ENCODE data around the gene MRPL38. TPM values are rescaled to one million over a fixed set of nuclear protein-coding genes. Genes with fewer than 3 reads are reported as not detected.
"Not testable (repeated sequence)": the region's sequence is repeated elsewhere in the genome, so short reads cannot be mapped to it uniquely, and the experiment has no call there.

The MRPL38 gene
- polyA plus RNA-seq, 4 donors = 56.9 to 93.5 (median 65.1) TPM

GRCh38 chr17:75873587-75874322, 30.9 kb downstream of the MRPL38 start:
- Histone ChIP-seq H3K36me3 (ENCODE audit: control insufficient read depth in 3 of 3, insufficient read depth in 2 of 3, low read depth in 1 of 3, low read length in 3 of 3) (peaks cover 0 to 28% (median 0%) of the 10 kb centered on the region in 3 donors), H3K4me1 (ENCODE audit: control insufficient read depth in 3 of 3, insufficient read depth in 2 of 3, low read depth in 1 of 3, low read length in 2 of 3) (peaks cover 0 to 38% (median 6%) of the 10 kb centered on the region in 3 donors), H3K4me3 (ENCODE audit: low read depth in 1 of 3, low read length in 3 of 3) (no peak overlapping the region), H3K9me3 (ENCODE audit: control insufficient read depth in 2 of 2, insufficient read depth in 1 of 2, low read depth in 1 of 2, low read length in 1 of 2) (no peaks in the 10 kb centered on the region), H3K27ac (ENCODE audit: low read depth in 1 of 3, low read length in 2 of 3) (peak overlapping the region in 1 of 3 donors; percentile 85), H3K27me3 (ENCODE audit: control insufficient read depth in 3 of 3, insufficient read depth in 3 of 3, low read length in 3 of 3) (peaks cover 0 to 2% (median 0%) of the 10 kb centered on the region in 3 donors)
- FAIRE-seq (no peak), DNase-seq (no peak)
- 65 to 80% (median 80%) methylated on average over 11 of the region's 11 CpGs for WGBS, 3 donors

DNA sequence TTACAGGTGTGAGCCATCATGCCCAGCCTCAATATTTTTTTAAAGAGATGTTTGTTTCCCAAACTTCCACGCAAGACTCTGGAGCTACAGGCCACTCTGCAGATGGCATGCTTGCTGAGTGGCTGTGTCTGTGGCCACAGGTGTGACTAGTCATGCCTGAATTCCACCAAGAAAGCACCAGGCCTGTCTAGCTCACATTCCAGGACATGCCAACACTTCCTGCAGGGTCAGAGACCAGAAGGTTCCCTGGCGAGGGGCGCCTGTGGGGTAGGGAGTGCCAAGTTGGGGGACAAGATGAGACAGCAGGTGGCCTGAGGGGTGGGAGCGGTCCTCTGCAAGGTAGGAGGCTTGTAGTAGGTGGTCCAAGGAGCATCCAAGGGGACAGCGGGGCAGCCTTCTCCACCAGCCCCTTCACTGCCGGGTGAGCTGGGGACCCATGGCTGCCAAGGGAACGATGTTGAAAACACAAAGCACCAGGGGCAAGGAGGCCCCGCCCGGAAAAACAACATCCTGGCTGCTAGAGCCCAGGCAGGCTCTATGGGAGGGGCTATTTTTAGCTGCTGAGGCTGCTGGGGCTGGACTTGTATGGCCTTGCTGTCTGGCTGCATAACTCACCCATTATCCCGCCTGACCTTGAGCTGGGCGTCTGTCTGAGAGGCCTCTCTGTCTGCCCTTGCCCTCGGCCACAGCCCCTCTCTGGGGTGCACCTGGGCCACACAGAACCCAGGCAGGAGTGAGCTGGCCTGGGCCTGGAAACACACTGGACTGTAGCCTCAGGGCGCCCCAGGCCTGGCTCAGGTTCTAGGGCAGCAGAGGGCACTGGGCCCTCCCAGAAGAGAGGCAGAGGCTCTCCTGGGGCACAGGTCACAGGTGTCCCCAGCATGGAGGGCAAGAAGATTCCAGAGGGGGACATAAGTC, 32.0 kb downstream of the MRPL38 start:
- H3K27me3 ChIP-seq (ENCODE audit: control insufficient read depth in 3 of 3, insufficient read depth in 3 of 3, low read length in 3 of 3) = no peaks in the 10 kb centered on the region
- no peaks in the 10 kb centered on the region for H3K9me3 ChIP-seq (ENCODE audit: control insufficient read depth in 2 of 2, insufficient read depth in 1 of 2, low read depth in 1 of 2, low read length in 1 of 2)
- FAIRE-seq (no peak), DNase-seq (peak; percentile 61 to 62)
- peak overlapping the region; percentile 9 to 85 (median 67) for H3K27ac ChIP-seq (ENCODE audit: low read depth in 1 of 3, low read length in 2 of 3)
- 43 to 54% (median 44%) methylated on average over 13 of the region's 13 CpGs for WGBS, 3 donors
- H3K4me1 ChIP-seq (ENCODE audit: control insufficient read depth in 3 of 3, insufficient read depth in 2 of 3, low read depth in 1 of 3, low read length in 2 of 3) = peaks cover 0 to 38% (median 6%) of the 10 kb centered on the region in 3 donors
- H3K36me3 ChIP-seq (ENCODE audit: control insufficient read depth in 3 of 3, insufficient read depth in 2 of 3, low read depth in 1 of 3, low read length in 3 of 3) = peaks cover 0 to 28% (median 0%) of the 10 kb centered on the region in 3 donors
- no peak overlapping the region for H3K4me3 ChIP-seq (ENCODE audit: low read depth in 1 of 3, low read length in 3 of 3)

- WGBS, 3 donors = 68 to 75% (median 75%) methylated on average over 10 of the region's 10 CpGs
- FAIRE-seq; H3K9me3 ChIP-seq (ENCODE audit: control insufficient read depth in 2 of 2, insufficient read depth in 1 of 2, low read depth in 1 of 2, low read length in 1 of 2); DNase-seq; H3K4me3 ChIP-seq (ENCODE audit: low read depth in 1 of 3, low read length in 3 of 3); H3K27me3 ChIP-seq (ENCODE audit: control insufficient read depth in 3 of 3, insufficient read depth in 3 of 3, low read length in 3 of 3): not testable (repeated sequence)
- Histone ChIP-seq H3K36me3 (ENCODE audit: control insufficient read depth in 3 of 3, insufficient read depth in 2 of 3, low read depth in 1 of 3, low read length in 3 of 3) (peaks cover 0 to 14% (median 0%) of the 10 kb centered on the region in 3 donors), H3K4me1 (ENCODE audit: control insufficient read depth in 3 of 3, insufficient read depth in 2 of 3, low read depth in 1 of 3, low read length in 2 of 3) (peaks cover 0 to 15% (median 6%) of the 10 kb centered on the region in 3 donors), H3K27ac (ENCODE audit: low read depth in 1 of 3, low read length in 2 of 3) (peak overlapping the region in 1 of 3 donors; percentile 88)
These were observed 34.5 kb downstream of the MRPL38 start for GRCh38 chr17:75870228-75870627.

DNA sequence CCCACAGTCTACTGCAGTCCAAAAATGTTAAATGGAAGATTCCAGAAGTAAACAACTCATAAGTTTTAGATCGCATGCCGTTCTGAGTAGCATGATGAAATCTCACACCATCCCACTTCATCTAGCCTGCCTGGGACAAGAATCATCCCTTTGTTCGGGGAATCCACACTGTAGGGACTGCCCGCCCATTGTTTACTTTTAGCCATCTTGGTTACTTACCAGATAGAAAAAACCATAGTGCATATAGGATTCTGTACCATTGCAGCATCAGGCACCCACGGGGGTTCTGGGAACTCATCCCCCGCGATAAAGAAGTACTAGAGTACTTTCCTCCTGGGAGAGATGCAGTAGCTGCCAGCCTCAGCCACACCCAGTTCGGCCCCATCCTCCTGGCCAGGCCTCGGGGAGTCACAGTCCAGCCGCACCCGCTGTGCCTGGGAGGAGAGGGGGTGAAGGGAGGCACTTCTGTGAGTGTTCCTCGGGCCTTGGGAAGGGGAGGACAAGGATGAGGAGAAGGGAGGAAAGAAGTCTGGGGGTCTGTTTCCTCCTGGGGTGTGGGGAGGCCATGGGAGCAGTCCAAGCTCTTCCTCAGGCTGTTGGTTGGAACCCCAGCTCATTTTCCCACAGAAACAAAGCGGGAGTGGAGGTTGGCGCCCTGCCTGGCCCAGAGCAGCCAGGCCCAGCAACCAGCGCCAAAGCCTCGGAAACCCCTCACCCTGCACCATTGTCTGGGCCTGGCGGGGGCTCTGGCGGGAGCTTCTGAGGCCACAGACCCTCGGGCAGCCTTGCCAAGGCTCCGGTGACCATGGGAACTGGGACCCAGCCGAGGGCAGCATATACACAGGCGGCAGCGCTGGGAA, 35.2 kb downstream of the MRPL38 start:
- Histone ChIP-seq H3K36me3 (ENCODE audit: control insufficient read depth in 3 of 3, insufficient read depth in 2 of 3, low read depth in 1 of 3, low read length in 3 of 3) (peaks cover 0 to 7% (median 0%) of the 10 kb centered on the region in 3 donors), H3K4me1 (ENCODE audit: control insufficient read depth in 3 of 3, insufficient read depth in 2 of 3, low read depth in 1 of 3, low read length in 2 of 3) (peaks cover 0 to 15% (median 7%) of the 10 kb centered on the region in 3 donors), H3K27me3 (ENCODE audit: control insufficient read depth in 3 of 3, insufficient read depth in 3 of 3, low read length in 3 of 3) (no peaks in the 10 kb centered on the region), H3K27ac (ENCODE audit: low read depth in 1 of 3, low read length in 2 of 3) (peak overlapping the region; percentile 39 to 88 (median 58)), H3K9me3 (ENCODE audit: control insufficient read depth in 2 of 2, insufficient read depth in 1 of 2, low read depth in 1 of 2, low read length in 1 of 2) (no peaks in the 10 kb centered on the region), H3K4me3 (ENCODE audit: low read depth in 1 of 3, low read length in 3 of 3) (no peak overlapping the region)
- DNase-seq = peak; percentile 49 to 87
- no peak for FAIRE-seq
- 34 to 46% (median 41%) methylated on average over 22 to 23 of the region's 23 CpGs for WGBS, 3 donors

DNA sequence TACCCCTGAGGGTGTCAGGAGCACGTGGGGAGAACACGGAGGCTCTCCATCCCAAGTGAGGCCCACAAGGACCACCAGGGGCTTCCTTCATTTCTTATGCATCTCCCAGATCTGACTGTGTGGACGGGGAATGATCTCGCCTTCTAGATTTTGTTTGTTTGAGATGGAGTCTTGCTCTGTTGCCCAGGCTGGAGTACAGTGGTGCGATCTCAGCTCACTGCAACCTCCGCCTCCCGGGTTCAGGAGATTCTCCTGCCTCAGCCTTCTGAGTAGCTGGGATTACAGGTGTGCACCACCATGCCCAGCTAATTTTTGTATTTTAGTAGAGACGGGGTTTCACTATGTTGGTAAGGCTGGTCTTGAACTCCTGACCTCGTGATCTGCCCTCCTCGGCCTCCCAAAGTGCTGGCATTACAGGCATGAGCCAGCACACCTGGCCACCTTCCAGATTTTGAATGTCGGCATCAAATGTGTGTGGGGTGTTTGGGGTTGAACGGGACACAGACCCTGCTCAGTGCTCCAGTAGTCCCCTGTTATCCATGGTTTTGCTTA, 35.9 kb downstream of the MRPL38 start:
- not testable (repeated sequence) for H3K9me3 ChIP-seq (ENCODE audit: control insufficient read depth in 2 of 2, insufficient read depth in 1 of 2, low read depth in 1 of 2, low read length in 1 of 2); H3K4me3 ChIP-seq (ENCODE audit: low read depth in 1 of 3, low read length in 3 of 3); H3K36me3 ChIP-seq (ENCODE audit: control insufficient read depth in 3 of 3, insufficient read depth in 2 of 3, low read depth in 1 of 3, low read length in 3 of 3); H3K27me3 ChIP-seq (ENCODE audit: control insufficient read depth in 3 of 3, insufficient read depth in 3 of 3, low read length in 3 of 3); DNase-seq; FAIRE-seq
- WGBS, 3 donors = 78 to 81% (median 80%) methylated on average over 12 of the region's 12 CpGs
- Histone ChIP-seq H3K27ac (ENCODE audit: low read depth in 1 of 3, low read length in 2 of 3) (peak overlapping the region in 2 of 3 donors; percentile 39 to 88), H3K4me1 (ENCODE audit: control insufficient read depth in 3 of 3, insufficient read depth in 2 of 3, low read depth in 1 of 3, low read length in 2 of 3) (peaks cover 0 to 20% (median 7%) of the 10 kb centered on the region in 3 donors)

- not testable (repeated sequence) for H3K27me3 ChIP-seq (ENCODE audit: control insufficient read depth in 3 of 3, insufficient read depth in 3 of 3, low read length in 3 of 3); H3K9me3 ChIP-seq (ENCODE audit: control insufficient read depth in 2 of 2, insufficient read depth in 1 of 2, low read depth in 1 of 2, low read length in 1 of 2); H3K4me3 ChIP-seq (ENCODE audit: low read depth in 1 of 3, low read length in 3 of 3); H3K36me3 ChIP-seq (ENCODE audit: control insufficient read depth in 3 of 3, insufficient read depth in 2 of 3, low read depth in 1 of 3, low read length in 3 of 3); DNase-seq; FAIRE-seq
- WGBS, 3 donors = 64 to 71% (median 66%) methylated on average over 16 to 17 of the region's 17 CpGs
- peak overlapping the region in 1 of 3 donors; percentile 83 for H3K27ac ChIP-seq (ENCODE audit: low read depth in 1 of 3, low read length in 2 of 3)
- peaks cover 0 to 11% (median 3%) of the 10 kb centered on the region in 3 donors for H3K4me1 ChIP-seq (ENCODE audit: control insufficient read depth in 3 of 3, insufficient read depth in 2 of 3, low read depth in 1 of 3, low read length in 2 of 3)
These were observed 39.1 kb downstream of the MRPL38 start for GRCh38 chr17:75865404-75866188.

- peaks cover 0 to 11% (median 3%) of the 10 kb centered on the region in 3 donors for H3K4me1 ChIP-seq (ENCODE audit: control insufficient read depth in 3 of 3, insufficient read depth in 2 of 3, low read depth in 1 of 3, low read length in 2 of 3)
- DNase-seq; H3K9me3 ChIP-seq (ENCODE audit: control insufficient read depth in 2 of 2, insufficient read depth in 1 of 2, low read depth in 1 of 2, low read length in 1 of 2); H3K27me3 ChIP-seq (ENCODE audit: control insufficient read depth in 3 of 3, insufficient read depth in 3 of 3, low read length in 3 of 3); H3K36me3 ChIP-seq (ENCODE audit: control insufficient read depth in 3 of 3, insufficient read depth in 2 of 3, low read depth in 1 of 3, low read length in 3 of 3); H3K4me3 ChIP-seq (ENCODE audit: low read depth in 1 of 3, low read length in 3 of 3); FAIRE-seq: not testable (repeated sequence)
- peak overlapping the region; percentile 57 to 83 (median 70) for H3K27ac ChIP-seq (ENCODE audit: low read depth in 1 of 3, low read length in 2 of 3)
- WGBS, 3 donors = 69 to 82% (median 80%) methylated on average over 4 of the region's 4 CpGs
These were observed 39.8 kb downstream of the MRPL38 start for GRCh38 chr17:75864887-75865286.

Measured in small intestine (tissue), 7 donors.